ENCODE measurements around the gene LRTM2. TPM values are rescaled to one million over a fixed set of nuclear protein-coding genes. Genes with fewer than 3 reads are reported as not detected.

Gene LRTM2
- total RNA-seq = not detected in 2 replicates

- DNase-seq (ENCODE audit: low read depth in 2 of 2) = no peak
These were observed at the start of gene LRTM2 for GRCh38 chr12:1820191-1820895. TSS of gene LRTM2 (plus strand) at chr12:1820565. CDS start at chr12:1828149, 7,584 bp downstream.

DNA sequence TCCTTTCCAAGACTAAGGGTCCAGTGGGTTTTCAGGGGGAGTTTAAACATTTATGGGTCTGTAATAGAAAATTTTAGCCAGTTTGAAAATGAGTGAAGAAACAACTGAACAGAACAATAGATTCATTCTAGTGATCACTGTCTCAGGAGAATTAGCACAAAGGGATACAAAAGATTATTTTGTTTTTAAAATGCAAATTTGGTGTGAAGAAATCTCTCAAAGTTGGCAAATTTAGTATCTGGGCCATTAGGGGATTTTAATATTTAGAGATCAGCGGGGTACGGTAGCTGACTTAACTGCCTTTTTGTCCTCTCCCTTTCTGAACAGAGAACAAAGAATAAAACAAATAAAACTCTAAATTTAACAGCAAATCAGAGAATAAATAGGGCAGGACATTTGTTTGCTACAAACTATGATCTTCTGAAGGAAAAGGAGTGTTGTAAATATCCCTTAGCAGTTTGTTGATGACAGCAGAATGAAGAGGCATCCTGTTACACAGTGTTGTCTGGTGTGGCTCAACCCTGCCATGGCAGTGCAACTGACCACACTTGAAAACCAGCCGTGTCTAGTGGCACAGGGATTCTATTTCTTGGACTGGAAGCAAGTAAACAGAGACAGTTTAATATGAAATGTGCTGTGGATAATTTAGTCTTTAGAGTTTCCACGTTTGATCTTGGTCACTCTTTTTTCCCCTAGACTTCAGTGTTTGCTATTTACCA lies 46.3 kb upstream of the LRTM2 start:
- no peak for DNase-seq (ENCODE audit: low read depth in 2 of 2)

DNA sequence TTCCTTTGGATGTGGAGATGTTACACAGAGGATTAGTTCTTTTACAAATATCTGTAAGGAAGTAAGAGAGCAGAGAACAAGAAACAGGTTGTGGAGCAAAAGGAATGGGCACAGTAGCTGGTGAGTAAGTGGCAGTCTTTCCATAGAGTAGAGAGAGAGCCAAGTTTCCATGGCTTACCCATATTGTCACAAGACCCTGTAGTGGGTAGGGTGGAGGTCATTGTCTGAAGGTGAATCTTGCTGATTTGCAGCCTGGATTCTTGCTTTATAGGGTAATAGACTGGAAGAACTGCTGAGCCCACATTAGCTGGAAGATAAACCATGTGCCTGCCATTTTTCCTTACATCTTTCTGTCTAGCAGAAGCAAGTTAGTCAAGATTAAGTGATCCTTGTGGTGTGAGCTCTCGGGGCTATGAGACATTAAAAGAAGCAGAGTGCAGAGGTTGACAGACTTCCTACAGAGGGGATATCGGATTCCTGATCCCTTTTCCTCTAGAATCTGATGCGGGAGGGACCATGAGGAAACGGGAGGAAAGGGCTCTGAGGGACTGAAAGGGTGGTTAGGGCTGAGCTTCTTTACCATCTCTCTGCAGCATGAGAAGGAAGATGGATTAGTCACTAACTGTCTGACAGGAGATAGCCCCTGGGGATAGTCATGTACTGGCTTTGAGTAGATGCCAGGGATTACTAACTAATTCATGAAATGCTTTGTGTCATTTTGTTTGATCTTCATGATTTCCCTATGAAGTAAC lies 44.0 kb upstream of the LRTM2 start:
- DNase-seq (ENCODE audit: low read depth in 2 of 2) = peak in 1 of 2 donors; percentile 47

DNA sequence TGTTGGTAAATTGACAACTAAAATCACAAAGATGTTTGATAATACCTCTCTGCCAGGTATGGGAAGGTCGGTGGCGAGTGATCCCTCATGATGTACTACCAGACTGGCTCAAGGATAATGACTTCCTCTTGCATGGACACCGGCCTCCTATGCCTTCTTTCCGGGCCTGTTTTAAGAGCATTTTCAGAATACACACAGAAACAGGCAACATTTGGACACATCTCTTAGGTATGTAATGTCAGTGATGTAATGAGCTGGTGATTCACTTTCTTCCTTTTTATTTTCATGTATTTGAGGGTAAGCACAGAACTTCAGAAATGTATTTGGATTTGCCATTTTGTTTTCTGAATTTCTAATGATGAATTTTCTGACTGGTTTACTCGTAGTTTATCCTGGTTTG lies 42.6 kb upstream of the LRTM2 start:
- no peak for DNase-seq (ENCODE audit: low read depth in 2 of 2)

DNA sequence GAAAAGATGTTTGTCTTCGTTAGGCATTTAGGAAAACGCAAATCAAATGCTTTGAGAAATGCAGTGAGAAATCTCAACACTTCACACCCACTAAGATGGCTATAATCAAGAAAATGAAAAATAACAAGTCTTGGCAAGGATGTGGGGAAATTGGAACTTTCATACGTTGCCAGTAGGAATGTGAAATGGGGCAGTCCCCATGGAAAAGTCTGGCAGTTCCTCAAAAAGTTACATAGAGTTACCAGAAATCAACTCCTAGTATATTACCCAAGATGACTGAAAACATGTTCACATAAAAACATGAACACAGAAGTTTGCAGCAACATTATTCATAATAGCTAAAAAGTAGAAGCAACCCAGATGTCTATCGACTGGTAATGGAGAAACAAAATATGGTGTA lies 41.5 kb upstream of the LRTM2 start:
- no peak for DNase-seq (ENCODE audit: low read depth in 2 of 2)

DNA sequence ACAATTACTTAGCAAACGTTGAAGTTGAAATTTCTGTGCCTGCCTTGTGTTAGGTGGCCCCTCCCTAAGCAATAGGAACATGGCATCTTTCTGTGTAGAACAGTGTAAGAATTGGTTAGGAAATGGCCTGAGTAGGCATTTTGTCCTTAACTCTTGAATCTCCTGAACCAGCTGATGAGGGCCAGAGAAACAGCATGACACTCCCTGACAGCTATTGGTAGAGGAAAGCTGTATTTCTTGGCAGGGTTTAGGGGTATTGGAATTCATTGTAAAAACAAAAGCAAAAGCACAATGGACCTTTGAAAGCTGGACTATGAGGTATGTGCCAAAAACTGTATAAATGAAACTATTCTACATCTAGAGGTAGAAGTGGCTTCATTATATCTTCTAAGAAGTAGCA lies 40.6 kb upstream of the LRTM2 start:
- DNase-seq (ENCODE audit: low read depth in 2 of 2) = peak; percentile 65 to 84

DNA sequence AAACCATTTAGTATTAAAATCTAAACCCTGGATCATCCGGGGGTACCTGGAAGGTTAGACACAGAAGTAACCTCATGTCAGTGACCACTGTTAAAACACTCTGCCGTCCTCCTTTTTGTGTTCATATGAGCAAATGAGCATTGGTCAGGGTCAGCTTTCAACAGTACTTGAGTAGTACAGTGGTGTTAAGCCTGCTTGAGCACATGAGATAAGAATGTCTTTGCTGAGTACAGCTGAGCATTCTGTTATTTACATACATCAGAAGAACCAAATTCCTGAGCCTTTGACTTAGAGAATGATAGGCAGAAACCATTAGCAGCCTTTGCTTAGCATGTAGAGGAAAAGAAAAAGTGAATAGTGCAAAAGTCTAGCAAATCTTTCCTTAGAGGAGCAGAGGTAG lies 38.6 kb upstream of the LRTM2 start:
- no peak for DNase-seq (ENCODE audit: low read depth in 2 of 2)

DNA sequence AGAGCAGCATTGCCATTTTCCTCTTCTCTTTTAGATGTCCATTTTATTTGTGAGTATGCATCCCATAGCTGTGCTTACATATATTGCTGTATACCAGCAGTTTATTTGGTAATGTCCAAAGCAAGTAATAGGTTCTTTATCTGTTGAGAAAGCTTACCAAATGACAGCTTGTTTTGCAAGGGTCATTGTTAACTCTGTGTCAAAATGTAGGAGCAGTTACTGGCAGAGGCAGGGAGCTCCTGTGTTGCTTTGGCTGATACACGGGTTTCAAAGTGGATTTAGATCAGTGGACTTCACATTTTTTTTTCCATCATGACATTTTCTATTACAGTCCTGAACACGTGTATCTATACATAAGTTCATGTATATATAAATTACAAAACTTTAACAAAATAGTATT lies 38.1 kb upstream of the LRTM2 start:
- DNase-seq (ENCODE audit: low read depth in 2 of 2) = no peak

DNA sequence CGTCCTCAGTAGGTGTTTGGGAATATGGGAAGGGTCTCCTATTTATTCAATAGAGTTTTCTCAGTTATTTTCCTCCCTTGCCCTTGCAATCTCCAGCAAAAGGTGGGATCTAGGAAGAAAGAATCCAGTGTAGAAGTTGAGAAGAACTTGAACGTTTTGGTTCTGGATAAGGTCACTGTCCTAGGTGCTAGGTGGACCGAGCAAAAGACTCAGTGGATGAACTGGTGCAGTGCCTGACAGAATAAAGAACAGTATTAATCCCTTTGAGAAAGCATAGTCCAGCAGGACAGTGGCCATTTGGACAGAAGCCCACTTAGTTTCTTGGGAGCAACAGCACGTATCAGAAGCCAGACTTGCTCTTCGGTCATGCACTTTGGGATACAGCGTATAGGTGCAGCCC lies 32.7 kb upstream of the LRTM2 start:
- DNase-seq (ENCODE audit: low read depth in 2 of 2) = no peak

GRCh38 chr12:1790444-1790843 lies 29.9 kb upstream of the LRTM2 start:
- DNase-seq (ENCODE audit: low read depth in 2 of 2) = no peak

DNA sequence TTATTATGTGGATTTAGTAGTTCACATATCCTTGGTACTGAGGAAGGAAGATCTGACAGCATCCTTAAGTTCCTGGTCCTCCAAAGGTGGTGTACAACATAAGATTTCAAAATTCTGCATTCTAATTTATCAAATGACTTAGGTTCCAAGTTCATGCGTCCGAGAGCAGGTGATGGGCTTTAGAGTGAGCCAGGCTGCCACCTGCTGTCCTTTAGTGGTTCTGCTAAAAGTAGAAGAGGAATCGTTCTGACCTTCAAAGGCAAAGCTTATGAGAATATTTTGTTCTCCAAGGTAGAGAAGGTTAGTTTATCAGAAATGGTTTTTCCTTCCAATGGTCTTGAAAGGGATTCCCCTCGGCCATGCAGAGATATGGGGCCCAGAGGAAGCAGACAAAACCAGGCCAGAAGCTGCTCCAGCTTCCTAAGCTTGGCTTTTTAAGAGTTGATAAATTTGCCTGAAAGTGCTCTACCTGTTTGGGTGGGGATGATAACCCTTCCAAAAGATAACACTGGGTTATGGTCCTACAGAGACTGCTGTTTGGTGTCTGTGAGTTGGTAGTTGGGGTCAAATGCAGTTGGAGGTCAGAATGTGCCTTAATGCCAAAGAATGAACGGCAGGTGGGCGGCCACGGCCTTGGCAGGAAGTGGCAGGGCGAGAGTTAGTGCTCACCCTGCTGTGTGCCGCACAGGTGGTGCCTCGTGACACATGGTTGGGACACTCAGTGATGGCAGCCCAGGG lies 29.1 kb upstream of the LRTM2 start:
- peak; percentile 63 to 75 for DNase-seq (ENCODE audit: low read depth in 2 of 2)

GRCh38 chr12:1792406-1792805 lies 28.0 kb upstream of the LRTM2 start:
- DNase-seq (ENCODE audit: low read depth in 2 of 2) = no peak

DNA sequence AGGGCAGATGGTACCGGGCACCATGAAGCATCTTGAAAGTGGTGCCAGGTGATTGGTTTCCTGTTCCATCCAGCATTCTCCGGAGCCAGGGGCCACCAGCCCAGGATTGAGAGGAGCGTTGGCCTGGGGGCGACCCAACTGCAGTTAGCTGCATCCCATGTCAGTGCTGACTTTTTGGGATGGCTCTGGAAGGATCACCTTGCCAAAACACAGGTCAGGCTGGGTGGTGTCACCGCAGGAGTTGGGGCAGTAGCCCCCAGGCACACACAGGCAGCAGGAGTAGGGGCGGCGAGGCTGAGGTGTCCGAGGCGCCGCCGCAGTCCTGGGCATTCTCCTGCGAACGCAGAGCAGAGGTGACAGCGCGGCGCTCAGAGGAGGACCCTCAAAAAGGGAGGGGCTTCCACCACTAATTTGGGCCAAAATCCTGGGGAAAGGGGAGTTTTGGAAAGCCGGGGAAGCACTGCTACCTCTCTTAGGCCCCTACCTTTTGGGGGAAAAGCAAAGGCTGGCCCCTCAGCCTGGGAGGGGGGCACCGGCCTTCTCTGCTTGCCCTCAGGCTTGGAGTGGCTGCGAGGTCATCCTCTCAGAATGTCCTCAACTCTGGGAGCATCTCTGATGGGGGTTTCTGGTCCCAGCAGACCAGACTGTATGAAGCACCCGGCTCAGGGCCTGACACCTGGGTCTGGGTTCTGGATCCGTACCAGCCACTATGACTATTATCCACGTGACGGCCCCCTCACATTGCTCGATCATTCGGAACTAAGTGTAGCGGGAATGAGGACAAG lies 26.7 kb upstream of the LRTM2 start:
- DNase-seq (ENCODE audit: low read depth in 2 of 2) = no peak

GRCh38 chr12:1794440-1795090 lies 25.8 kb upstream of the LRTM2 start:
- DNase-seq (ENCODE audit: low read depth in 2 of 2) = no peak

GRCh38 chr12:1795221-1795784 lies 25.1 kb upstream of the LRTM2 start:
- DNase-seq (ENCODE audit: low read depth in 2 of 2) = no peak

DNA sequence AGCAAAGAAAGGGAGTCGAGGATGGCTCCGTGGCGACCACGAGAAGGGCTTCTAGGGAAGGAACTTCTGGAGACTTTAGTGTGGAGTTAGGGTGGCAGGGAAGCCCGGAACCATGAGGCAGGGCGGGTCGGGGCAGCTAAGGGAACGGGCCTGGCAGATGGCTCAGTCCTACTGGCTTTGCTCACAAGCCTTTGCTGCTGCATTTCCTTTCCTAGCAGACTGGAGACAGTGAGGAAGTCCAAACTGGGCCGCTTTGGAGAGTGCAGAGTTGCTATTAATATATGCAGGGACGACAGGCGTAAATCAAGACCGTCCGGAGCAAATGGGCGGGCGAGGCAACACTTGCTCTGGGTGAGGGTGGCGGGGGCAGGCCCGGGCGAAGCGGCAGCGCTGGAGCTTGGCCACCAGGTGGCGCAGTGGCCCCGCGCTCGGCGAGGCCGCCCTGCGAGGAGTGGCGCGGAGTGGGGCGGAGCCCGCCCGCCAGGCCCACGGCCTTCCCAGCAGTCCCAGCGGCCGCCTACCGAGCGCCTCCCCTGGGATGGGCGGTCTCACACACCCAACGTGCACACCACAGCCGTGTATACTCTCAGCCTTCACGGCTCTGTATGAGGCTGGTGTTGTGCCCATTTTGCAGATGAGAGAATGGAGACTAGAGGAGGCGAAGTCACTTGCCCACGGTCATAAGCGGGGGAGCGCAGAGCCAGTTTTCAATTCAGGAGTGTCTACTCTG lies 24.4 kb upstream of the LRTM2 start:
- peak; percentile 65 to 90 for DNase-seq (ENCODE audit: low read depth in 2 of 2)

DNA sequence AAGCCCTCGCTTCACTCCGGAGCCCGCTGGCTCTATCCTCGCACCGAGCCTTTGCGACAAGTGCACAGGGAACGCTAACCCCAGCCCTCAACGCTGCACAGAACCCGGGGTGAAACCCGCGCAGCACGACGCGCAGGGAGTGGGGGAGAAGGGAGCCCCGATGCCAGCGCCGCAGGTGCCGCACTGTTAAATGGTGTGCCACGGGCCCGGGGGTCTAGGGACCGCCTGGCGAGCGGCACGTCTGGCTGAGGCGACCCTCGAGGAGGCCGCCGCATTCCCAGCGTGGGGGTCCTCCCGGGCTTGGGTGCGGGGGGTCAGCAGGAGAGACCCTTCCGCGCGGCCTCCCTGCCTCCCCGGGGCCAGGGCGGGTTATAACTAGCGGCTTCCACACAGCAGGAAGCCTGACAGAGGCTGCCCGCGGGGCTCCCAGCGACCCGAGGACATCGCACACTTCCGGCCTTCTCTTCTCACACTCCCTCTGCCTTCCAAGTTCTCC lies 23.8 kb upstream of the LRTM2 start:
- DNase-seq (ENCODE audit: low read depth in 2 of 2) = peak in 1 of 2 donors; percentile 41

GRCh38 chr12:1797011-1797901 lies 23.1 kb upstream of the LRTM2 start:
- no peak for DNase-seq (ENCODE audit: low read depth in 2 of 2)
